GM21447 (cell line): ENCODE data around the gene IGF2R.
"Not testable (repeated sequence)": the region's sequence is repeated elsewhere in the genome, so short reads cannot be mapped to it uniquely, and the experiment has no call there.

Experiments used
- ATAC-seq: cut with Tn5 transposase; IDR thresholded peaks from one replicate; pipeline ENCODE4 v1.9.1; 2021; ENCODE audit not compliant: unreplicated experiment

IGF2R gene

GRCh38 chr6:159953091-159953601 lies 15.7 kb upstream of the IGF2R start:
- no peak for ATAC-seq

GRCh38 chr6:159955945-159956361 lies 12.9 kb upstream of the IGF2R start:
- ATAC-seq = no peak

- no peak for ATAC-seq
These were observed 11.7 kb upstream of the IGF2R start for GRCh38 chr6:159957071-159957673.

GRCh38 chr6:159959165-159959975 lies 9.5 kb upstream of the IGF2R start:
- peak; percentile 79 for ATAC-seq

- ATAC-seq = no peak
These were observed 8.9 kb upstream of the IGF2R start for GRCh38 chr6:159959976-159960384.

- ATAC-seq = no peak
These were observed 8.4 kb upstream of the IGF2R start for GRCh38 chr6:159960485-159960884.

- ATAC-seq = no peak
These were observed 7.4 kb upstream of the IGF2R start for GRCh38 chr6:159961528-159961927.

GRCh38 chr6:159963111-159963510 lies 5.8 kb upstream of the IGF2R start:
- ATAC-seq = no peak

- ATAC-seq = no peak
These were observed 4.8 kb upstream of the IGF2R start for GRCh38 chr6:159964046-159964445.

- ATAC-seq = no peak
These were observed 2.5 kb upstream of the IGF2R start for GRCh38 chr6:159966339-159966738.

GRCh38 chr6:159966981-159967380 lies 1.9 kb upstream of the IGF2R start:
- no peak for ATAC-seq

GRCh38 chr6:159967621-159968020 lies 1.3 kb upstream of the IGF2R start:
- ATAC-seq = not testable (repeated sequence)

- peak; percentile 21 for ATAC-seq
These were observed 476 bp downstream of the IGF2R start for GRCh38 chr6:159969204-159969912.

GRCh38 chr6:159969921-159970320 lies 1.0 kb downstream of the IGF2R start:
- peak; percentile 39 for ATAC-seq

- ATAC-seq = no peak
These were observed 1.8 kb downstream of the IGF2R start for GRCh38 chr6:159970659-159971063.

GRCh38 chr6:159971341-159972178 lies 2.7 kb downstream of the IGF2R start:
- no peak for ATAC-seq

GRCh38 chr6:159972506-159973268 lies 3.8 kb downstream of the IGF2R start:
- ATAC-seq = no peak

- ATAC-seq = no peak
These were observed 4.5 kb downstream of the IGF2R start for GRCh38 chr6:159973406-159973805.

GRCh38 chr6:159973951-159974350 lies 5.1 kb downstream of the IGF2R start:
- peak; percentile 36 for ATAC-seq

- ATAC-seq = no peak
These were observed 6.0 kb downstream of the IGF2R start for GRCh38 chr6:159974932-159975331.
